CD4-positive, alpha-beta T cell treated with Interleukin-6 for 4 hours (primary cell): ENCODE measurements around the gene ZBTB21.
A peak's percentile ranks its signal among the peaks of the same experiment; 100 is the strongest.

ENCODE experiments used
- DNase-seq: peaks from one replicate; pipeline ENCODE4 v3.0.0-alpha.2; 2020; ENCODE audit warnings: mixed read lengths

ZBTB21 gene

DNA sequence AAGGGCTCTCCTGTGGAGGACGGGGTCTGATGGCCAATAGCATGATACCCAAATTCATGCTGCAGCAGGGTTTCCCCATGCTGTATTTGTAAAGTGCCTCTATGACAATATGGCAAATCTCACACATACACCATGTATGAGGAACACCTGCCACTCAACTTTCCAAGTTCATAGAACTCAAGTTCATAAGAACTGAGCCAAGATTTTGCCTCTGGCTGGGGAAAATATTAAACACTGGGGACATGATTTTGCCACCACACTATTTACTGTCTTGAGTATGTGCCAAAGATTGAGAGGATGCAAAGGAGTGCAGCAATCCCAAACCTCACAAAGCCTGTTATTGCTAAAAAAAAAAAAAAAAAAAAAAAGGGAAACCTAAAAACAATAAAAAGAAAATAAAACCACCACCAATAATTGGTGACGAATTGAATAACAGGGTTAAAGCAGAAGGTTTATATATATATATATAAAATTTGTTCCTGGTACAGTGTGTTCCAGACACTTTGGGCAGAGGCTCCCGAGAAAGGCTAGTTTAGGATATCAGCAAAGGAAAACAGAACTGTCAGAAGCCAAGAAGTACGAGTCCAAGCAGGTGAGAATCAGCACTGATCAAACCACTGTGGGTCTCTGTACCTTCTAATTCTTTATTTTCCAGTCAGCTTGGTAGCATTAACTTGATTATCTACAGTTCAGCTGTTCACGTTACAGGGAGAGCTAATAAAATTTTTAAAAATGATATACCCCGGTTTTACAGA lies 24.3 kb downstream of the ZBTB21 start:
- no peak for DNase-seq

DNA sequence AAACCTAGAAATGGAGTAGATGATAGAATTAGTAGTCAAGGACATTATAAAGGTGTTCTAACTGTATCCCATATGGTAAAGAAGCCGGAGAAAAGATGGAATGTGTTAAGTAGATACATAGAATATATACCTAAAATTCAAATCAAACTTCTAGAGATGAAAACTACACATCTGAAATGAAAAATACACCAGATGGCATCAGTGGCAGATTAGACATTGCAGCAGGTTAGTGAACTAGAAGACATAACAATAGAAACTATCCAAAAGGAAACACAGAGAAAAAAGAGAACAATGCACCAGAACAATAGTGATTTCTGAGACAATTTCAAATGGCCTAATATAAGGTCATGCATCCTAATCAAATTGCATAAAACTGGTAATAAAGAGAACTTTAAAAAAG lies 26.9 kb downstream of the ZBTB21 start:
- no peak for DNase-seq

DNA sequence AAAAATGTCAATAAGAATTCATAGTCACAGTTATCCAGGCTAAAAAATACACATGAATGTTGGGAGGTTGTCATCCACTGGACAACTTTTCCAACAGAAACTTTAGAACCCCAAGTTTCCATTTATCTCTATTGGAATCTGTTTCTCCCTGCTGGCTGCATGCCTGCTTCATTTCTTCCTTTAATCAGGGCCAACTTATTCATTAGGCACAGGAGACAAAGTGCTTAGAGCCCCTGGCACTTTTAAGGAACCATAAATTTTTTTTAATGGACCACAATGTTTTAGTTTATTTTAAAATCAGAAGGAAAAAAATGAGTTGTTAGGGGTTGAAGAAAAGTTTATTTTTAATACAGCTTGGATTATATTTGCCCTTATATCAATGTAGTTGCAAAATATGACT lies 29.6 kb downstream of the ZBTB21 start:
- no peak for DNase-seq

- DNase-seq = no peak
Measured at GRCh38 chr21:41979751-41980369, 30.3 kb downstream of the ZBTB21 start.

GRCh38 chr21:41979335-41979734 lies 30.8 kb downstream of the ZBTB21 start:
- DNase-seq = no peak

DNA sequence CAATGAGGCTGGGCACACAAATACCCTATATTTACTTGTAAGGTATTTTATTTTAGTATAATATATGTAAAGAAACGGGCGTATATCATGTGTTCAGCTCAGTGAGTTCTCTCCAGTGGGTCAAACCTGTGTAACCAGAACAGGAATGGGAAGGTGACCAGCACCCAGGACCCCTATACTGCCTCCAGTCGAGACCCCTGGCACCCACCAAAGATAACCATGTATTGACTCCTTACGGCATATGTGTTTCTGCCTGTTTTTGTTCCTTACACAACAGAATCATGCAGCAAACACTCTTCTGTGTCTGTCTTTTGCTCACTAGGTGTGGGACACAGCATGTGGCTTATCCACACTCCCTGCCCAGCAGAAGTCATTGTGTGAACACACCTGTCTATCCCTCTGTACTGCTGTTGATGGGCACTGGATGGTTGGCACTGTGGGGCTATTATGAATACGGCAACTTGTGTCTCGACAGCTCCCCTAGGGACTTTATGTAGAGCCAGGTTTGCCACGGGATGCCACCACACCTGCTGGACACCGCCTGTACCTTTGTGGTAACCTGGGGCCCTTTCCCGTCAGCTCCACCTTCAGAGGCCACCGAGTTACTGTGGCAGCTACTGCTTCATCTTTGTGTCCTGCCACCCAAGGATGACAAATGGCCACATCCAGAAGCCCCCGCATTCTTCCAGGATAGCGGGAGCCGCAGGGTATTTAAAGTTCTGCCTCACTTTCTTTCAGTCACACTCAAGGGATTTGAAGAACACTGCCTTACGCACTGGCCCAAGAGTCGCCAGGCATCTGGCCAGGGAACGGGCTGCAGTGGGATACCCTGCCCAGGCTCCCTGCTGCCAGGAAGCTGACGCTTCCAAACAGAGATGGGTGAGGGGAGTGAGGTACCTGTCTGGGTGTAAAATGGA lies 32.9 kb downstream of the ZBTB21 start:
- no peak for DNase-seq

DNA sequence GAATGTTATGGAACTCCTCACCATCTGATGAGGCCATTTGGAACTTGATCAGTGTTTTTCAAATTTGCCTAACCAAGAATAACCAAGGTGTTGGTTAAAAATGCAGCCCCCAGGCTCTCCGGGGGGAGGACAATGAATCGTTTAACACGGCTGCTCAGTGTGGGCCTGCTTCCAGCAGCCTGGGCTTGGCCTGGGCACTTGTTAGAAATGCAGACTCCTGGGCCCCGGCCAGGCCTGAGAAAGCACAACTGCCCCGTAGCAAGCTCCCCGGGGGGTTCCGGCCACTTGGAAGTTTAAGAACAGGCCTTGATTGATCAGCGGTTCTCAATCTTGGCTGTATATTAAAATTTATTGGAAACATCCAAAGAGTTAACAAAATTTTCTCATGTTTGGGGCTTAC lies 33.5 kb downstream of the ZBTB21 start:
- DNase-seq = no peak

GRCh38 chr21:41975391-41976272 lies 34.5 kb downstream of the ZBTB21 start:
- DNase-seq = no peak

DNA sequence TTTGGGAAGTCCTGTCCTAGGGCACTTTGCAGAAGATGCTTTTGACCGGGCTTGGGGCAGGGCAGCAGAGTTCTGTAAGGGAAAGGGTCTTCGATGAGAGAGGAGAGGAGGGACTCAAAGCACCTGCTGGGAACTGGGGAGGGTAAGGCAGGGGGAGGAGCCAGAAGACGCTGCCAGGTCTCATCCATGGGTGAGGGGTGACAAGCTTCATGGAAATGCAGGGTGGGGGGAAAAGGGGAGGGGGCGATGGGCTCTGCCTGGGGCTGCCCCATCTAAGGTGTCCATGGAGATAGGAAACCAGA lies 35.5 kb downstream of the ZBTB21 start:
- DNase-seq = no peak

DNA sequence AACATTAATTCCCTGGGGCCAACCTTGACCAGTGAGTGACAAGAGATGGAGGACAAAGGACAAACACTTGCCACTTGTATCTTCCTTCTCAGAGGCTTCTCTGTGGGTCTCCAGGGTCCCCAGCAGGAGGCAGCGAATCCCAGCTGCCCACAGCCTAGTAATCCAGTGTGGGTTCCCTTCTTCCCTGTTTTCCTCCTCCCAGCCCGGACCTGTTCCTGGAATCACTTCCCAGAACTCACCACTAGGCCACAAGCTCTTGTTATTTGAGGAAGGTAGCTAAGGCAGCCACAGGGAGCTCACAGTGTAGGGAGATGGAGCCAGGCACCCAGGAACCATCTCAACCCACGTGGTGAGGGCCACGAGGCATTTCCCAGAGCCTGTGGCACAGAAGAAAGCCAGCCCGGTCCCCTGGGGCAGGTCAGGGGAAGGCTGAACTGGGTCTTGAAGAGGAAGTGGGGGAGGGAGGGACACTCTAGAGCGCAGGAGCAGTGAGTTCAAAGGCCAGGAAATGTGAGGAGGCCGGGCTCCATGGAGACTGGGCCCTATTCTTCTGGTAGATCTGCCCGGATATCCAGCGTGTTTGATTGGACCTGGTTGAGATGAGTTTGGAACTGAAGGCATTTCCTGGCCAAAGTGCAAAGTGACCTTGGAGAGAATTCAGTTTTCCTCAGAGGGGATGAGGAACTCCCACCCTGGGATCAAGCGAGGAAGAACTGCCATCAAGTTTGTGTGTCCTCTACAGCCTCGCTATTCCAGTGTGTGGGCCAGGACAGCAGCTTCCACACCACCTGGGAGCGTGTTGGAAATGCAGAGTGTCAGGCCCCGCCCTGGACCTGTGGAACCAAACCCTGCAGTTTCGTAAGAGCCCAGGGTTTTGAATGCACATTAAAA lies 36.1 kb downstream of the ZBTB21 start:
- DNase-seq = peak; percentile 44

GRCh38 chr21:41973427-41973831 lies 36.7 kb downstream of the ZBTB21 start:
- DNase-seq = no peak

GRCh38 chr21:41972511-41973205 lies 37.5 kb downstream of the ZBTB21 start:
- no peak for DNase-seq

DNA sequence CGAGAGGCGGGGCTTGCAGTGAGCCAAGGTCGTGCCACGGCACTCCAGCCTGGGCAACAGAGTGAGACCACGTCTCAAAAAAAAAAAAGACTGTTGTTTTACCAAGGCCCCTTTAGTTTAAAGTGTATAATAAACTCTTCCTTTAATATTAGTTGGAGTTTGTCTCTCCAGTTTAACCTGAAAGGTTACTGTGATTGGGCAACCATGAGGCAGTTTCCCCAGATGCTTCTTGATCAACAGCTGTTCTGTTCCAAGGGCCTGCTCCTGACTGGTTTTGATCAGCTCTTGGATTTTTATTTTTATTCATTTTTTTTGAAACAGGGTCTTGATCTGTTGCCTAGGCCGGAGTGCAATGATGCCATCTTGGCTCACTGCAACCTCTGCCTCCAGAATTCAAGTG lies 38.3 kb downstream of the ZBTB21 start:
- no peak for DNase-seq

GRCh38 chr21:41970751-41971653 lies 39.2 kb downstream of the ZBTB21 start:
- no peak for DNase-seq

GRCh38 chr21:41970106-41970391 lies 40.1 kb downstream of the ZBTB21 start:
- DNase-seq = no peak

- no peak for DNase-seq
Measured at GRCh38 chr21:41967708-41968107, 42.5 kb downstream of the ZBTB21 start.

DNA sequence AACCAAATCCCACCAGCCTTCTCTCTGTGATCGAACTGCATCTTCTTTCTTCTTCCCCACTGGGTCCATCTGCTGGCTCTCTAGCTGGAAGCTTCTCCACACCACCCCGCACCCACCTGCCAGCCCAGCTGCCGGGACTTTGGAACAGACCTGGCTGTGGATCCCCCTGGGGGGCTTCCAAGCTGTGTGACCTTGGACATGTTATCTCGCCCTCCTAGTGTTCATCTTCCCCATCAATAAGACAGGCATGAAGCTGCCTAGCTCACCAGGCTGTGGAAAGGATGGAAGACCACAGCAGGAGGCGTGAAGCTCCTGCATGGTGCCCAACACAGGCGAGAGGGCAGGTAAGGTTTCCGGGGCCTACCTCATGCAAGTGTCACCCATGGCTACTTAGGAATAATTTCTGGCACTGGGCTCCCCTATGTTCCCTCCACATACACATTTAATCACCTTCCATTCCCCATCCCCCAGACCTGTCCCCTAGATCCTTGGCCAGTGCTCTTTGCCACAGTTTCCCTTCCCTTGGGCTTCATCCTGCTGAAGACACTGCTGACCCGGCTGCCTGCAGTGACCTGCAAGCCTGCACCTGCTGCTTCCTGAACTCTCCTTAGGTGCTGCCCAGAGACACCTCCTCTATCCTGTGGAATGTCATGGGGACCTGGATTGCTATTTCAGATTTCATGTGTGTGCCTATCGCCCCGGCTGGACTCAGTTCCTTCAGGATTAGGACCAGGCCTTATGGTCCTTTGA lies 43.1 kb downstream of the ZBTB21 start:
- no peak for DNase-seq

DNA sequence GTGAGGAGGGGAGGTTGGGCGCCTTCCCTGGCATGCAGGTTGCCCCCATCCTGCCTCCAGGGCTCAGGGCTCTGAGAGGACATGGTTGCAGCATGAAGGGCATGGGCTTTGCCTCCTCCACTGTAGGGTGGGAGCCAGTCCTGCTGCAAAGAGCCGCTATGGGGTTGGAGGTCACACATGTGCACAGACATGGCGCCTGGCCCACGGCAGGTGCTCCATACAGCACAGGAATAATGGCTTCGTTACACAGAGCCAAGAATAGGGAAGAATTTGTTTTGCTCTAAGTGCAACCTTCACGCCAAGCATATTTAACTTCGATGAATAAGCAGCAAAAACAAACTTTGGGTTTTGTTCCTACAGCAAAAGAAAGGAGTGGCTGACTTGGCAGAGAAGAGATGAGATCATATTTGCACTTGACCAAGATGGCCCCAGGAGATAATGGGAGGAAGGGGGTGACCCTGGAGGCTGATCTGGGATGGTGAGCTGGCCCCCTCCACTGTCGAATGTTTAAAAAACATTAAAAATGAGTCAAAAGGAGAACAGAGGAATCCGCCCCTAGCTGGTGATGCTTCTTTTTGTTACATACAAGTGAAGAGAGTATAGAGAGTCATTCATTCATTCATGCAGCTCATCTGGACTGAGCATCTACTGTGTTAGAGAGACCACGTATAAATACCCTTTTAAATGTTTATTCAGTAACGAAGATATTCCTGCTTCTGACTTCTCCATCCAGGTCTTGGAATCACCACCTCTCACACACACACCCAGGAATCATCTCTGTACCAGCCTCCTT lies 43.9 kb downstream of the ZBTB21 start:
- no peak for DNase-seq
